Stimulated activated effector memory CD8-positive, alpha-beta T cell treated with anti-CD3 and anti-CD28 coated beads, Interleukin-12 subunit alpha, Interleukin-12 subunit beta, amount 100 ng/mL, for 72 hours (primary cell): ENCODE results near the gene C8A.

ENCODE experiments used
- ATAC-seq: fragments of 150-1000 bp; cut with Tn5 transposase; 2 replicates; pipeline ENCODE4 v1.10.0; 2021
- DNase-seq, 2 donors: peaks; one replicate each; pipeline ENCODE4 v3.0.0; 2021 to 2022; ENCODE audit warnings: low spot score in 2 of 2
- H3K27ac Mint-ChIP-seq: one replicate; pipeline ENCODE4 v1.8.0; 2022; ENCODE audit warnings: mild to moderate bottlenecking, mixed read lengths
- H3K36me3 Mint-ChIP-seq: one replicate; pipeline ENCODE4 v1.8.0; 2022; ENCODE audit warnings: mild to moderate bottlenecking, mixed read lengths
- H3K4me1 Mint-ChIP-seq: one replicate; pipeline ENCODE4 v1.8.0; 2022; ENCODE audit warnings: mixed read lengths
- H3K4me3 Mint-ChIP-seq: one replicate; pipeline ENCODE4 v1.8.0; 2022; ENCODE audit warnings: mild to moderate bottlenecking, mixed read lengths
- H3K9me3 Mint-ChIP-seq: one replicate; pipeline ENCODE4 v1.8.0; 2022; ENCODE audit warnings: mixed read lengths

Gene C8A

GRCh38 chr1:56922070-56922469 is 67.5 kb downstream of the C8A start:
- Mint-ChIP-seq H3K27ac (no peak overlapping the region), H3K36me3 (no peaks in the 10 kb centered on the region), H3K4me1 (no peaks in the 10 kb centered on the region), H3K9me3 (no peaks in the 10 kb centered on the region), H3K4me3 (no peak overlapping the region)
- DNase-seq (no peak), ATAC-seq (no peak)

- Mint-ChIP-seq H3K4me3 (no peak overlapping the region), H3K4me1 (no peaks in the 10 kb centered on the region), H3K27ac (no peak overlapping the region), H3K36me3 (no peaks in the 10 kb centered on the region), H3K9me3 (no peaks in the 10 kb centered on the region)
- no peak for ATAC-seq
- no peak for DNase-seq
Measured at GRCh38 chr1:56922507-56922906, 67.9 kb downstream of the C8A start.

GRCh38 chr1:56923201-56923600 is 68.6 kb downstream of the C8A start:
- DNase-seq, result no peak
- Mint-ChIP-seq H3K36me3 (no peaks in the 10 kb centered on the region), H3K4me1 (no peaks in the 10 kb centered on the region), H3K9me3 (no peaks in the 10 kb centered on the region), H3K27ac (no peak overlapping the region), H3K4me3 (no peak overlapping the region)
- no peak for ATAC-seq

GRCh38 chr1:56924116-56924515 is 69.5 kb downstream of the C8A start:
- H3K27ac Mint-ChIP-seq, result no peak overlapping the region
- no peaks in the 10 kb centered on the region for H3K36me3 Mint-ChIP-seq
- ATAC-seq (no peak), DNase-seq (no peak)
- H3K4me3 Mint-ChIP-seq, result no peak overlapping the region
- H3K9me3 Mint-ChIP-seq, result no peaks in the 10 kb centered on the region
- H3K4me1 Mint-ChIP-seq, result no peaks in the 10 kb centered on the region

GRCh38 chr1:56925193-56925592 is 70.6 kb downstream of the C8A start:
- Mint-ChIP-seq H3K27ac (no peak overlapping the region), H3K4me1 (no peaks in the 10 kb centered on the region), H3K9me3 (peaks cover 4% of the 10 kb centered on the region), H3K4me3 (no peak overlapping the region), H3K36me3 (no peaks in the 10 kb centered on the region)
- ATAC-seq, result no peak
- no peak for DNase-seq

- DNase-seq, result no peak
- H3K36me3 Mint-ChIP-seq, result no peaks in the 10 kb centered on the region
- H3K4me1 Mint-ChIP-seq, result no peaks in the 10 kb centered on the region
- H3K9me3 Mint-ChIP-seq, result peaks cover 4% of the 10 kb centered on the region
- no peak overlapping the region for H3K27ac Mint-ChIP-seq
- H3K4me3 Mint-ChIP-seq, result no peak overlapping the region
- no peak for ATAC-seq
Measured at GRCh38 chr1:56927171-56927570, 72.6 kb downstream of the C8A start.

- H3K4me3 Mint-ChIP-seq, result no peak overlapping the region
- DNase-seq, result no peak
- no peaks in the 10 kb centered on the region for H3K4me1 Mint-ChIP-seq
- peaks cover 4% of the 10 kb centered on the region for H3K9me3 Mint-ChIP-seq
- H3K27ac Mint-ChIP-seq, result no peak overlapping the region
- H3K36me3 Mint-ChIP-seq, result no peaks in the 10 kb centered on the region
- no peak for ATAC-seq
Measured at GRCh38 chr1:56927986-56928385, 73.4 kb downstream of the C8A start.

GRCh38 chr1:56929492-56929891 is 74.9 kb downstream of the C8A start:
- Mint-ChIP-seq H3K9me3 (peaks cover 4% of the 10 kb centered on the region), H3K36me3 (no peaks in the 10 kb centered on the region), H3K27ac (no peak overlapping the region), H3K4me1 (no peaks in the 10 kb centered on the region), H3K4me3 (no peak overlapping the region)
- ATAC-seq (no peak), DNase-seq (no peak)

GRCh38 chr1:56931211-56931610 is 76.6 kb downstream of the C8A start:
- no peak for DNase-seq
- Mint-ChIP-seq H3K4me3 (no peak overlapping the region), H3K27ac (no peak overlapping the region), H3K4me1 (no peaks in the 10 kb centered on the region), H3K36me3 (no peaks in the 10 kb centered on the region), H3K9me3 (peaks cover 6% of the 10 kb centered on the region)
- no peak for ATAC-seq

- H3K9me3 Mint-ChIP-seq, result peaks cover 6% of the 10 kb centered on the region
- no peak overlapping the region for H3K27ac Mint-ChIP-seq
- no peaks in the 10 kb centered on the region for H3K4me1 Mint-ChIP-seq
- ATAC-seq, result no peak
- H3K4me3 Mint-ChIP-seq, result no peak overlapping the region
- no peak for DNase-seq
- H3K36me3 Mint-ChIP-seq, result no peaks in the 10 kb centered on the region
Measured at GRCh38 chr1:56931686-56932085, 77.1 kb downstream of the C8A start.

- H3K4me1 Mint-ChIP-seq, result no peaks in the 10 kb centered on the region
- H3K27ac Mint-ChIP-seq, result no peak overlapping the region
- ATAC-seq, result no peak
Measured at GRCh38 chr1:56933161-56933560, 78.6 kb downstream of the C8A start.

GRCh38 chr1:56933606-56934005 is 79.0 kb downstream of the C8A start:
- Mint-ChIP-seq H3K9me3 (peaks cover 6% of the 10 kb centered on the region), H3K36me3 (no peaks in the 10 kb centered on the region), H3K27ac (no peak overlapping the region), H3K4me3 (no peak overlapping the region), H3K4me1 (no peaks in the 10 kb centered on the region)
- ATAC-seq (no peak), DNase-seq (no peak)

More at GRCh38 chr1:56933161-56933560, 78.6 kb downstream of the C8A start:
- H3K9me3 Mint-ChIP-seq, result peaks cover 6% of the 10 kb centered on the region
- H3K4me3 Mint-ChIP-seq, result no peak overlapping the region
- DNase-seq, result no peak
- H3K36me3 Mint-ChIP-seq, result no peaks in the 10 kb centered on the region

GRCh38 chr1:56934430-56935060 is 79.9 kb downstream of the C8A start:
- no peaks in the 10 kb centered on the region for H3K36me3 Mint-ChIP-seq
- H3K27ac Mint-ChIP-seq, result no peak overlapping the region
- no peaks in the 10 kb centered on the region for H3K4me1 Mint-ChIP-seq
- ATAC-seq, result no peak
- DNase-seq, result no peak
- no peak overlapping the region for H3K4me3 Mint-ChIP-seq
- peaks cover 5% of the 10 kb centered on the region for H3K9me3 Mint-ChIP-seq

GRCh38 chr1:56938646-56939045 is 84.0 kb downstream of the C8A start:
- no peak for DNase-seq
- no peak for ATAC-seq
- no peak overlapping the region for H3K27ac Mint-ChIP-seq
- no peaks in the 10 kb centered on the region for H3K36me3 Mint-ChIP-seq
- no peak overlapping the region for H3K4me3 Mint-ChIP-seq
- H3K9me3 Mint-ChIP-seq, result peaks cover 2% of the 10 kb centered on the region
- H3K4me1 Mint-ChIP-seq, result no peaks in the 10 kb centered on the region

- no peak for DNase-seq
- H3K27ac Mint-ChIP-seq, result no peak overlapping the region
- ATAC-seq, result no peak
- H3K36me3 Mint-ChIP-seq, result no peaks in the 10 kb centered on the region
- H3K4me3 Mint-ChIP-seq, result no peak overlapping the region
- H3K4me1 Mint-ChIP-seq, result no peaks in the 10 kb centered on the region
- peaks cover 2% of the 10 kb centered on the region for H3K9me3 Mint-ChIP-seq
Measured at GRCh38 chr1:56939209-56939608, 84.6 kb downstream of the C8A start.

- no peak for ATAC-seq
- no peak for DNase-seq
- no peak overlapping the region for H3K4me3 Mint-ChIP-seq
- H3K27ac Mint-ChIP-seq, result no peak overlapping the region
- no peaks in the 10 kb centered on the region for H3K4me1 Mint-ChIP-seq
- peaks cover 2% of the 10 kb centered on the region for H3K9me3 Mint-ChIP-seq
- no peaks in the 10 kb centered on the region for H3K36me3 Mint-ChIP-seq
Measured at GRCh38 chr1:56940039-56940438, 85.4 kb downstream of the C8A start.
